ENCODE results near the gene ORMDL3.

The ORMDL3 gene

GRCh38 chr17:39927101-39927928 is at the start of gene ORMDL3, which contains the start of gene LRRC3C:
Gene ORMDL3 (minus strand): TSS chr17:39927601. CDS start chr17:39924203, 3,398 bp downstream.
Gene LRRC3C (plus strand): TSS chr17:39927732. CDS start chr17:39941524, 13,792 bp downstream.
- peak within 1 kb of the TSS; percentile 75 for H3K4me3 ChIP-seq (ENCODE audit: low read depth, low read length)

DNA sequence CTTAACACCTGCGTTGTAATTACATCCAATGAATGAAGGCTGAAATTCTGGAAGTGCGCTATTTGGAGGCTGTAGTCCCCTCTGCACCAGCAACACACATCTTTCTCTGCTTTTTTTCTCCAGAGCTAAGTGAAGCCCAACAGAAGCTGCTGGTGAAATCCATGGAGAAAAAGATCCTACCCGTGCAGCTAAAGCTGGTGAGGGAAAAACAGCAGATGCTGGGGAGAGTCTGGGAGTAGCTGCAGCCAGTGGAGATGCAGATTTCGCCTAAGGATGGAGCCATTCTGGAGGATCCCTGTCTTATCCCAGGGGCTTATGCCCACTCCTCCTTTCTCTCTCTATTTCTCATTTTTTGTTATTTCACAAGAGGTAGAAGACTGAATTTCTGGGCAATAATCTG is 48.4 kb upstream of the ORMDL3 start:
- no peak overlapping the region for H3K4me3 ChIP-seq (ENCODE audit: low read depth, low read length)

- H3K4me3 ChIP-seq (ENCODE audit: low read depth, low read length), result no peak overlapping the region
Measured at GRCh38 chr17:39974433-39974832, 47.0 kb upstream of the ORMDL3 start.

GRCh38 chr17:39973496-39973895 is 46.1 kb upstream of the ORMDL3 start:
- H3K4me3 ChIP-seq (ENCODE audit: low read depth, low read length), result no peak overlapping the region

DNA sequence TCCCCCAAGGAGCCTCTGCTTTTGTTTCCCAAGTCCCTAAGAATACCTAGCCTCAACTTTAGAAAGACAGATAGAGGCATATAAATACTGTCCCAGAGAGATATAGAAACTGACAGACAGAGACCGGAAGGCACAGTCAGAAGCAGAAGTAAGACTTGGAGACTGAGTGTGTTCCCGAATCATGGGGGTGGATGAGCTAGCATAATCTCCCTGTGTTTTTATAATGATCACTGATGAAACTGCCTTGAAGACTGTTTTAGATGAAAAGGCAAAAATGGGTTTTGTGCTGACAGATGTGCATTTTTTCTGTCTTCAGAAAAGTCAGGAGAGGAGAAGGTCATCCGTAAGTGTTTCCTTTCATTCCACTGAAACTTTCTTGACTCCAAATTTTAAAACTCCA is 44.9 kb upstream of the ORMDL3 start:
- H3K4me3 ChIP-seq (ENCODE audit: low read depth, low read length), result no peak overlapping the region

- H3K4me3 ChIP-seq (ENCODE audit: low read depth, low read length), result no peak overlapping the region
Measured at GRCh38 chr17:39971076-39971603, 43.7 kb upstream of the ORMDL3 start.

- no peak overlapping the region for H3K4me3 ChIP-seq (ENCODE audit: low read depth, low read length)
Measured at GRCh38 chr17:39970157-39970692, 42.8 kb upstream of the ORMDL3 start.

- H3K4me3 ChIP-seq (ENCODE audit: low read depth, low read length), result no peak overlapping the region
Measured at GRCh38 chr17:39969375-39969774, 42.0 kb upstream of the ORMDL3 start.

DNA sequence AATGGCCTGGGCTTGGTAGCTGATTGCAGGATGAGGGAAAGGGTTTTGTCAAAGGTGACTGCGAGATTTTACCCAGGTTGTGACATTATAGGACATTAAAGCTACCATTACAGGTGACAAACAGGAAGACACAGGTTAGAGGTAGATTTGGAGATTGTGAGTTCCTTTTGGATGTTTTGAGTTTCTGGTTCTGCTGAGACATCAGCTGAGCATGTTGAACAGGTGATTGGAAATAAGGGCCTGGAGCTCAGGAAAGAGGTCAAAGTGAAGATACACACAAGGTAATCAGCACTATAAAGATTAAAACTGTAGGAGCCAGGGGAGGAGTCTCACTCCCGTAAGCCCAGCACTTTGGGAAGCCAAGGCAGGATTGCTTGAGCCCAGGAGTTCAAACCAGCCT is 41.4 kb upstream of the ORMDL3 start:
- H3K4me3 ChIP-seq (ENCODE audit: low read depth, low read length), result no peak overlapping the region

- H3K4me3 ChIP-seq (ENCODE audit: low read depth, low read length), result no peak overlapping the region
Measured at GRCh38 chr17:39966771-39967170, 39.4 kb upstream of the ORMDL3 start.

DNA sequence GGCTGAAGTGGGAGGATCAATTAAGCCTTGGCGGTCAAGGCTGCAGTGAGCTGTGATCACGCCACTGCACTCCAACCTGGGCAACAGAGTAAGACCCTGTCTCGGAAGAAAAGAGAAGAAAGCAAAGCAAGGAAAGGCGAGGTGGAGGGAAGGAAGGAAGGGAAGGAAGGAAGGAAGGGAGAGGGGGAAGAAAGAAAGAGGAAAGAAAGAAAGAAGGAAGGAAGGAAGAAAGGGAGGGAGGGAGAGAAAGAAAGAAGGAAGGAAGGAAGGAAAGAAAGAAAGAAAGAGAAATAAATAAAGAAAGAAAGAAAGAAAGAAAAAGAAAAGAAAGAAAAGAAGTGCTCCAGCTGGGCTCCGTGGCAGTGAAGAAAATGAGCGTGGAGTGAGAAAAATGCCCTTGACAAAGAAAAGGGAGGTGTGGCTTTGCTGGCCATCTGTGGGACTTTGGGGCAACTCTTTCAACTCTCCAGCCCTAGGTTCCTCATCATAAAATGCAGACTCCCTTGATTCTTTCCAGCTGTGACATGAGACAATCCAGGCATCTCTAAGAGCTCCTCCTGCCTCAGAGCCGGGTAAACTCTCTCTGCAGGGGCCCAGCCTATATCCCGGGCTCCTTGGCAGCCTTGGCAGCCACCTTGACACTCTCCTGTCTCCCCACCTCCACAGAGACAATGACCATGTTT is 37.8 kb upstream of the ORMDL3 start:
- no peak overlapping the region for H3K4me3 ChIP-seq (ENCODE audit: low read depth, low read length)

DNA sequence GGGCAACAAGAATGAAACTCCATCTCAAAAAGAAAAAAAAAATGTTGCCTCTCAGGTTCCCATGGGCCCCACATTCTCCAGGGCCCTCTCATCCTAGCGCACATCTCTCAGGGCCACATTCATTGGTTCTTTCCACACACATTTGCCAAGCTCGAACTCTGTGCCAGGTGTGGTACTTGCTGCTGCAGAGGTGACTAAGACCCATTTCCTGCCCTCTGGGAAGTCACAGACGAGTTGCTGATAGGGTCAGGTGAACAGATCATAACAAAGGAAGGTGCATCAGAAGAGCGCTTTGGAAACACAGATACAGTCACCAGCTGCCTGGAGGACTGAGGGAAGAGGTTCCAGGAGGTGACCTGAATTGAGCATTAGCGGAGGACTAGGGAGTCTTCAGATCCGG is 36.4 kb upstream of the ORMDL3 start:
- H3K4me3 ChIP-seq (ENCODE audit: low read depth, low read length), result no peak overlapping the region

DNA sequence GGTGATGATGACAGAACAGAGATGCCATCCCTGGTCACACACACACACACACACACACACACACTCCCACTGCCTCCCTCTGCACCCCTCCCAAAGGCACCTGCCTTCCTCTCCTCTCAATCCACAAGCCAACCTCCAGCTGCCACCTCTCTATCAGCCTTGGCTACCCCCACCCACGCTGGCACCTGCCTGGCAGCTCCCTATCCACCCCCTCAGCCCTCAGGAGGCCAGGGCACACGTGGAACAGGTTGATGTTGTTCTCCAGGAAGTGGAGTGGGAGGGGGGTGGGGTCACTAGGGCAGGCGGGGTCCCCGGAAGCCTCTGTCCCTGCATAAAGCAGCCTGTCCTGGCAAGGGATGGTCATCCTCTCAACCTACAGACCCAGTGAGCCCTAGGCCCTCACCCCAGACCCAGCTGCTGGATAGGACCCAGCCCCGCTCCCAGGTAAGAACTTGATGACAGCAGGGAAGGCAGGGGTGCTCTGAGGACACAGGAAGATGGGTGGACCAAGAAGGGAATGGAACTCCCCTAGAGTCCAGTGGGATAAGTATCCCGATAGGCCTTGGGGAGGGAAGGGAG is 35.3 kb upstream of the ORMDL3 start, which contains the start of gene GSDMA:
GSDMA (plus strand) TSS at position 363 of the 579 bp plus-strand sequence. CDS start 2,684 bp downstream, outside the sequence.
- H3K4me3 ChIP-seq (ENCODE audit: low read depth, low read length), result no peak within 1 kb of the TSS

DNA sequence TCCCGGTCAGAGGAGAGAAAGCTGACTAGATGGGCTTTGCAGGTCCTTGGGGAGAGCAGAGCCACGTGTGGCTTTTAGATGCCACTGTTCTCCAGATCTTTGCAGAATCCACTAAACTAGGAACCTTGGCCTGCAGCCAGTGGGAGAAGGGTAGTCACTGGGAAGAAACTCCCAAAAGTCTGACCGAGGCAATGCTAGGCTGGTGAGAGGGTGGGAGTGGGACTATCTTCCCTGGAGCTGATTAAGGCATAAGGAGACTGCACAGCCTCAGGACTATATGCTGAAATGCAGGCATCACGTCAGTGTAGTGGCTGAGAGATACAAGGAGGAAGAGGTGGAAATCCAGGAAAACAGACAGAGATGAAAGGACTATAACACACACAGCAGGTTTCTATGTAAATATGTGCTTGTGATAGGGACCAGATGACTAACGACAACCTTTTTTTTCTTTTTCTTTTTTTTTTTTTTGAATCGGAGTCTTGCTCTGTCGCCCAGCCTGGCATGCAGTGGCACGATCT is 33.2 kb upstream of the ORMDL3 start:
- no peak overlapping the region for H3K4me3 ChIP-seq (ENCODE audit: low read depth, low read length)

- no peak overlapping the region for H3K4me3 ChIP-seq (ENCODE audit: low read depth, low read length)
Measured at GRCh38 chr17:39955726-39956225, 28.4 kb upstream of the ORMDL3 start.

DNA sequence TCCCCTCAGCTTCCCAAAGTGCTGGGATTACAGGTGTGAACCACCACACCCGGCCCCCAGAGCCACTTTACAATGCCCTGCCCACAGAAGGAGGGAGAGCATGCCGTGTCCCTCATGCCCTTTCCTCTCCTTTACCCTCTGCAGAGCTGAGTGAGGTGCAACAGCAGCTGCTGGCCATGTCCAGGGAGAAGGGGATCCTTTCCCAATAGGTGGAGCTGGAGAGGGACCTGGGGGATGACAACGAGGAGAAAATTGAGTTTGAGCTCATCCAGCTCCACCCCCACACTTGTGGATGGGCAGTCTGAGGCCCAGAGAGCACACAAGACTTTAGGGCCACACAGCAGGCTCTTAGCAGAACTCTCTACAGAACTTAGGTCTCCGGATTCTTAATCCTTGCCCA is 27.5 kb upstream of the ORMDL3 start:
- H3K4me3 ChIP-seq (ENCODE audit: low read depth, low read length), result no peak overlapping the region

DNA sequence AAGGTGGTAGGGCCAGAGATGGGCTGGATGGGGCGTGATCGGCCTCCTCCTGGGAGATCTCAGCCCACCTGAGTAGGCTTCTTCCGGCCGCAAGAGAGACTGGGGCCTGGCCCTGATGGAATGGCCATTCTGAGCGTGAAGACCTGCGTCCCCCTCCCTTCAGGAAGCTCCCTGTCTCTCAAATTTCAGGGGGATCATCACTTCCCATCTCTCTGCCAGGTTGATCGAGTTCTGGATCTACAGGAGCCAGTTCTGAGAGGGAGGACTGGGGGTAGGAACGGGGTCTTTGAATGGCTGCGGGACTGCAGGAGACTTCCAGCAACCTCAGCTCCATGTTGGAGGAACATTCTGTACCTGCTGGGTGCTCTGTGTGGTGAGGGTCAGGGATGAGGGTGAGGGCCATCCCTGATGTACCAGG is 26.1 kb upstream of the ORMDL3 start:
- H3K4me3 ChIP-seq (ENCODE audit: low read depth, low read length), result peak overlapping the region; percentile 51

GRCh38 chr17:39952680-39953470 is 25.5 kb upstream of the ORMDL3 start:
- peak overlapping the region; percentile 51 for H3K4me3 ChIP-seq (ENCODE audit: low read depth, low read length)

DNA sequence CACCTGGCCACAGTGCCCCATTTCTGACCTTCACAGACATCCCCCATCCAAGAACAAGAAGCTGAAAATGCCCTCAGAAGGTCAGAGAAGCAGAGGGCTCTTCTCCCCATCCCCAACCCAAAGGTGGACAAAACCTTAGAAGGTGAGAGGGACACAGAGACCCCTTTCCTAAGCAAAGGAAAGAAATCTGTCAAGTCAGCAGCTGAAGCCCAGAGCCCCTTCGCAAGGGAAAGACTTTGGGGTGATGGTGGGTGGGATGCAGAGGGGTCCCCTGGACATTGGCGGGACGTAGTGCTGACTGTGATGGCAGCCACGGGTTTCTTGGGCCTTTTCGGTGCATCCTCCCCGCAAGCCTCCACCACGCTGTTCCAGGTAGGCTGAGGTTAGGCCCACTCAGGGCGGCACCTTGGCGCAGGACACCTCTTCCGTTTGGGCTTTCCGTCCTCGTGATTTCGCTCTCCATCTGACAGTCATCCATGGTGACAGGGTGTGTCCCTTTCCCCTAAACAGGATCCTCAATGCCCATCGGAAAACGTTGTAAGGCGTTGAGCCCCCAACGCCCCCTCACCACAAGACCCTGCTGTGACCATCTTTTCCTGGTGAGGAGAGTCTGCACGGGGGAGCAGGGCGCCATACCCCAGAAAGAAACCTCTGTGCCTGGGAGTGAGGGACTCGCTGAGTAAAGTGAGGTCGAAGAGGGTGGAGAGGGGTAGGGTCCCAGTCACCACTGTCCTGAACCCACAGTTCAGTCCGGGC is 24.7 kb upstream of the ORMDL3 start:
- H3K4me3 ChIP-seq (ENCODE audit: low read depth, low read length), result peak overlapping the region; percentile 25

Data from iPS-11a (cell line).